SK-N-MC (cell line): ENCODE measurements around the gene NKIRAS2.

ENCODE experiments used
- EZH2 ChIP-seq: fragments of 200-600 bp; sonication (generic); IDR thresholded peaks from one replicate; pipeline ENCODE4 v1.6.1; 2017; ENCODE audit warnings: antibody characterized with exemption
- POLR2AphosphoS5 ChIP-seq: IDR thresholded peaks from 2 replicates; pipeline ENCODE4 v1.6.1; 2012; ENCODE audit warnings: mild to moderate bottlenecking, low read depth, low read length, borderline replicate concordance

DNA sequence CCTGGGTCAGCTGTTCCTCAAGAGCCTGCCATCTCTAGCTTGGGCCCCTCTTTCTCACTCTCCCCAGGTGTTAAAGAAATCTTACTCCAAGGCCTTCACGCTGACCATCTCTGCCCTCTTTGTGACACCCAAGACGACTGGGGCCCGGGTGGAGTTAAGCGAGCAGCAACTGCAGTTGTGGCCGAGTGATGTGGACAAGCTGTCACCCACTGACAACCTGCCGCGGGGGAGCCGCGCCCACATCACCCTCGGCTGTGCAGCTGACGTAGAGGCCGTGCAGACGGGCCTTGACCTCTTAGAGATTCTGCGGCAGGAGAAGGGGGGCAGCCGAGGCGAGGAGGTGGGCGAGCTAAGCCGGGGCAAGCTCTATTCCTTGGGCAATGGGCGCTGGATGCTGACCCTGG is 46.5 kb upstream of the NKIRAS2 start:
- no peak; the same call in 1 of the 2 replicates for TF ChIP-seq POLR2AphosphoS5
- TF ChIP-seq EZH2, result no peak
